AG04450 (cell line): ENCODE results near the gene CCBE1. TPM values are rescaled to one million over a fixed set of nuclear protein-coding genes. Genes with fewer than 3 reads are reported as not detected.

Source experiments
- CTCF ChIA-PET: fragments of 300-600, 350-600 bp; formaldehyde crosslinking; extraction: SDS; loops from one replicate; lab custom pipeline; 2022; ENCODE audit warnings: antibody characterized with exemption, inconsistent platforms; lab: Charles Lee
- POLR2A ChIA-PET: fragments of 350-600 bp; formaldehyde crosslinking; extraction: SDS; loops from one replicate; lab custom pipeline; 2021; ENCODE audit warnings: antibody characterized with exemption, inconsistent platforms; lab: Yijun Ruan, JAX
- DNase-seq: peaks from one replicate; pipeline ENCODE4 v3.0.0-alpha.2; 2011; ENCODE audit warnings: low read depth, low spot score
- H3K27ac ChIP-seq: one replicate; pipeline ENCODE4 v1.5.1; 2012; ENCODE audit warnings: low read depth, low read length, control low read depth
- H3K27me3 ChIP-seq: one replicate; pipeline ENCODE4 v1.6.0; 2012; ENCODE audit warnings: low read length; ENCODE audit not compliant: control insufficient read depth, insufficient read depth
- H3K4me3 ChIP-seq: 2 replicates; pipeline ENCODE4 v1.5.1; 2011; ENCODE audit warnings: mild to moderate bottlenecking, low read depth, low read length, control low read depth
- H3K9me3 ChIP-seq: 2 replicates; pipeline ENCODE4 v1.5.1; 2012; ENCODE audit warnings: low read length; ENCODE audit not compliant: control insufficient read depth, insufficient read depth
- CTCF ChIP-seq: IDR thresholded peaks from 2 replicates; pipeline ENCODE4 v1.5.1; 2011; ENCODE audit warnings: low read depth, low read length, control low read depth, inconsistent platforms
- polyA minus RNA-seq: library from RNA; depleted of rRNA, polyadenylated mRNA; stranded (reverse); fragments of >200 nt; gene quantifications from 2 replicates; pipeline ENCODE4 v1.2.3, GENCODE V29; 2011; rRNA and poly(A)+ RNA removed
- polyA plus RNA-seq: library from polyadenylated mRNA; depleted of rRNA; stranded (reverse); fragments of >200 nt; gene quantifications from 2 replicates; pipeline ENCODE4 v1.2.3, GENCODE V29; 2011; rRNA removed

Gene CCBE1
- polyA plus RNA-seq (40.4 and 51.5 TPM in 2 replicates), polyA minus RNA-seq (50.1 and 58.8 TPM in 2 replicates)

- POLR2A ChIA-PET = interaction anchor here (0.6 to 2.3 kb wide), 13 partner anchors 9 to 238 kb away, joined by 3 to 20 read pairs (median 4); no protein-coding TSS in a partner anchor
- Histone ChIP-seq H3K4me3 (peak within 1 kb of the TSS; percentile 95), H3K27me3 (no peaks in the 10 kb centered on the region), H3K9me3 (no peaks in the 10 kb centered on the region; the same call in 1 of the 2 replicates), H3K27ac (peak within 1 kb of the TSS; percentile 25)
- CTCF ChIA-PET = interaction anchor here (0.6 to 3.0 kb wide), 99 partner anchors 8 to 448 kb away, joined by 3 to 108 read pairs (median 4); no protein-coding TSS in a partner anchor
- TF ChIP-seq CTCF = peak; percentile 96
- no peak for DNase-seq
Observed at GRCh38 chr18:59697236-59697932, at the start of gene CCBE1. Gene CCBE1 (minus strand): TSS chr18:59697423.

- CTCF ChIA-PET = interaction anchor here (0.6 to 2.5 kb wide), 7 partner anchors 19 to 1904 kb away, joined by 3 to 17 read pairs (median 5); partner anchors contain the start of gene CCBE1
Observed at GRCh38 chr18:59744271-59744721, 47.1 kb upstream of the CCBE1 start.

GRCh38 chr18:59743566-59743965 lies 46.3 kb upstream of the CCBE1 start:
- ChIA-PET CTCF (interaction anchor here (0.6 to 2.5 kb wide), 3 partner anchors 46 to 1903 kb away, joined by 3 to 17 read pairs (median 5); partner anchors contain the start of gene CCBE1), POLR2A (interaction anchor here (0.7 to 2.7 kb wide), 5 partner anchors 26 to 259 kb away, joined by 4 to 23 read pairs (median 5); no protein-coding TSS in a partner anchor)
- no peak for DNase-seq
- H3K27ac ChIP-seq = no peak overlapping the region
- H3K27me3 ChIP-seq = no peaks in the 10 kb centered on the region
- H3K9me3 ChIP-seq = peaks cover 5% of the 10 kb centered on the region; the same call in 1 of the 2 replicates
- no peak for TF ChIP-seq CTCF
- no peak overlapping the region for H3K4me3 ChIP-seq

More at GRCh38 chr18:59744271-59744721, 47.1 kb upstream of the CCBE1 start:
- DNase-seq = peak; percentile 66
- peak overlapping the region; percentile 70 for H3K27ac ChIP-seq
- no peak for TF ChIP-seq CTCF
- POLR2A ChIA-PET = interaction anchor here (0.6 to 2.7 kb wide), 9 partner anchors 11 to 260 kb away, joined by 4 to 23 read pairs (median 6); no protein-coding TSS in a partner anchor
- peaks cover under 1% of the 10 kb centered on the region; the same call in 1 of the 2 replicates for H3K9me3 ChIP-seq
- H3K4me3 ChIP-seq = no peak overlapping the region
- no peaks in the 10 kb centered on the region for H3K27me3 ChIP-seq

GRCh38 chr18:59742325-59743111 lies 45.3 kb upstream of the CCBE1 start:
- ChIA-PET CTCF (interaction anchor here (2.5 kb wide), 1 partner anchor 45 kb away, joined by 17 read pairs; the partner anchor contains the start of gene CCBE1), POLR2A (interaction anchor here (0.8 to 2.7 kb wide), 2 partner anchors 21 to 24 kb away, joined by 3 to 23 read pairs; no protein-coding TSS in a partner anchor)
- Histone ChIP-seq H3K27me3 (no peaks in the 10 kb centered on the region), H3K27ac (no peak overlapping the region), H3K4me3 (no peak overlapping the region), H3K9me3 (peaks cover 11% of the 10 kb centered on the region)
- DNase-seq = no peak
- TF ChIP-seq CTCF = no peak
